ELR (cell line): ENCODE data around the gene PTPRK.
A peak's percentile ranks its signal among the peaks of the same experiment; 100 is the strongest.
"Not testable (repeated sequence)": the region's sequence is repeated elsewhere in the genome, so short reads cannot be mapped to it uniquely, and the experiment has no call there.

ENCODE experiments used
- DNase-seq: peaks from one replicate; pipeline ENCODE4 v3.0.0-alpha.2; 2015; ENCODE audit warnings: low read depth

The PTPRK gene

DNA sequence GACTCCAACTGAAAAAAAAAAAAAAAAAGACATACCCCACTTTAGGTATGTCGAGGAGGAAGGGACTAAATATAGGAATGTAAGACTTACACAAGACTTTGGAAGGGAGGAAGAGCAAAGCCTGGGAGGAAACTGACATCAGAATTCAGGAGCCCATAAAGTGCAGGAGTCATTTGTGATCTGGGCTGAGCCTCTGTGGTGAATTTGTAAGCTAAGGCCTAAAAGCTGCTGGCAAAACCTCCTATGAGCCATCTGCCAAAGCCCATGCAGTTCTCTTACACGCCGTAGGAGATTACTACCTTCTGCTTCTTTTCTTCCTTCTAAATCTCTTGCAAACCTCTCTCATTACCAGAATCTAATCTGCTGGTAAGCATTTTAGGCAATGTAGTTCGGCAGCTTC lies 567.6 kb downstream of the PTPRK start:
- no peak for DNase-seq

DNA sequence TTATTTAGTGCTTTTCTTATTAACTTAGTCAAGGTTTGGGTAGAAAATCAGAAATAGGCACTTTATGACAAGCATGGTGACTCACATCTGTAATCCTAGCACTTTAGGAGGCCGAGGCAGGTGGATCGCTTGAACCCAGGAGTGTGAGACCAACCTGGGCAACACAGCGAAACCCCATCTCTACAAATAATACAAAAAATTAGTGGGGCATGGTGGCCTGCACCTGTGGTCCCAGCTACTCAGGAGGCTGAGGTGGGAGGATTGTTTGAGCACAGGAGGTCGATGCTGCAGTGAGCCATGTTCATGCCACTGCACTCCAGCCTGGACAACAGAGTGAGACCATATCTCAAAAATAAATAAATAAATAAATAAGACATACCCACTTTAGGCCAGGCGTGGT lies 568.2 kb downstream of the PTPRK start:
- DNase-seq, result no peak

DNA sequence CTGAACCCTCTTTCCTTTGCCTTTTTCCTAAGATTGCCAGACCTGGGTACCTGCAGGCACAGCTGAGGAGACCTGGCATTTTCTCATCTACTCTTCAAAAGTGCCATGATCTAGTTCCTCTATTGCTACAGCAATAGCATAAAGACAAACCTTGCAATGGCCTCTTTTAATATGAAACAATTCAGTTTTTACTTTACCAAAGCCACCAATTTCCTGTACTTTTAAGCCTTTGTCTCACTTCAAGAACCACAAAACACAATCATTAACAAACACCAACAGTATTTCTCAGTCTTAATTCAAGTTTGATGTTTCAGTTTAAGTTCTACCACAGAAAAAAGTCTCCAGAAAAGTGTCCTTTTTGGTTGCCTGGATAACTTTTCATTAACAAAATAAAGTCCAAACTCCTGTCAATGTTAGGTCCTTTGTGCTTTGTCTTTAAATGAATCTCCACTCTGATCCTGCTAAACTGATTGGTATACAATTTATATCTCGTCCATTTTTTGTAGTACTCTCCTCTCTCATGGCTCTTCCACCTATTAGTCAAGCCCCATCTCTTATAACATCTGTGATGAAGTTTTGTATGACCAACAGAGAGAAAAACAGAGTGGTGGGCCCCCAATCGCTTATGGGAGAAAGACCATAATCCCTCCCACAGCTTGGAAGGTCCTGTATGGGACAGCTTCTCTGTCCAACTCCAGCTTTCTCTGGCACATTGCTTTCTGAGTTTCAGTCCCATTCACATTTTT lies 569.1 kb downstream of the PTPRK start:
- no peak for DNase-seq

DNA sequence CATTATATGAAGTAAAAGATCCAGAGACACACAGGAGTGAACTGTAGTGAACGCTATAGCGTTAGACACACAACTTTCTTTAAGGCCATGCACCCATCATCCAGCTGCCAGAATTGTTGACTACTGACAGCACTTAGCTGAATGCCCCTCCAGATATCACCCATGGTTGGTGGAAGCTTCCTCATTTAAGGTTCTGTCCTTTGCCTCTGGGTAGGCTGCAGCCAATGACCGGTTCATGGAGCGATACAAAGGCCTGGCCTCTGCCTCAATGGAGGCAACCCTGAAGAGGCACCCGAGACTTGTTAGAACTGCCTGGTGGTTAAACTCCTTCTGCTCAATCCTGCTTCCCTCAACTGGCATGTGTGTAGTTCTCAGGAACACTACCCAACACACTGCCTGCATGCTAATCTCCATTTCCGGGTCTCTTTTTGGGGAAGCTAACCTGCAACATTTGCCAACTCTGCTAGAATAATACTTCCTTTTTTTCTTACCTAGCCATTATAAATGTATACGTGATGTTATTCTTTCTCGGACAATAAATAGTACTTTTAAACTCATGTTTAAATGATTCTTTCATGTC lies 569.7 kb downstream of the PTPRK start:
- DNase-seq, result no peak

DNA sequence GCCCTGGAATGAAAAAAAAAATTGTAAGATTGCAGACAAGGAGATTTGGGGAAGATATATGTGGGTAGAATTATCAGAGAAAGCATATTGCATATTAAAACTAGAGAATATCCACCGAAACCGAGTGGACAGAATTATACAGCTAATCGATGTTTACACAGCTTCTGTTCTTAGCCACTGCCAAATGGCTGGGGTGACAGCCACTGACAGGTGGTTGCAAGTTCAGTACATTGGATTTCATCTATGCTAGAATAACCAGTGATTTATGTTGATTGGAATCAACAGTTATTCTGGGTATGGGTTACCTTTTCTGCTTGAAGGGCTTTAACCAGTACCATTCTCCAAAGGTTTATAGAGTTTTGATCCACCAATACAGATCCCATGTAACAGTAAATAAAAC lies 571.1 kb downstream of the PTPRK start:
- no peak for DNase-seq

DNA sequence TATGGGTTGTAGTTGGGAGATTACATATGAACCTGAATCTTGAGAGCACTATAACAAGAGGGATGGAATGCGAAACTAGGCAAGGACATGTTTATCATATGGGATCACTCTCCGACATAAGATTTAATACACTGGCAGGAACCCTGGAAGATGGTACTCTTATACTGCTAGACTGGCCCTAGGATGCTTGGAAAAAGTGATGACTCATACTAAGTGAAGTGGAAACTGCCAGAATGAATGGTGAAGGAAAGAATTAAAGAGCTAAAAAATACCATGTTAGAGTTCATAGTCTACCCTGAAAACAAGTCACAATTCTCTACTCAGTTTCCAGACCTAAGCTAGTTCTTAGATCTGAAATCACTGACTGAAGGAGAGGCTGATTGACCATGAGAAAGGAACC lies 574.0 kb downstream of the PTPRK start:
- no peak for DNase-seq

DNA sequence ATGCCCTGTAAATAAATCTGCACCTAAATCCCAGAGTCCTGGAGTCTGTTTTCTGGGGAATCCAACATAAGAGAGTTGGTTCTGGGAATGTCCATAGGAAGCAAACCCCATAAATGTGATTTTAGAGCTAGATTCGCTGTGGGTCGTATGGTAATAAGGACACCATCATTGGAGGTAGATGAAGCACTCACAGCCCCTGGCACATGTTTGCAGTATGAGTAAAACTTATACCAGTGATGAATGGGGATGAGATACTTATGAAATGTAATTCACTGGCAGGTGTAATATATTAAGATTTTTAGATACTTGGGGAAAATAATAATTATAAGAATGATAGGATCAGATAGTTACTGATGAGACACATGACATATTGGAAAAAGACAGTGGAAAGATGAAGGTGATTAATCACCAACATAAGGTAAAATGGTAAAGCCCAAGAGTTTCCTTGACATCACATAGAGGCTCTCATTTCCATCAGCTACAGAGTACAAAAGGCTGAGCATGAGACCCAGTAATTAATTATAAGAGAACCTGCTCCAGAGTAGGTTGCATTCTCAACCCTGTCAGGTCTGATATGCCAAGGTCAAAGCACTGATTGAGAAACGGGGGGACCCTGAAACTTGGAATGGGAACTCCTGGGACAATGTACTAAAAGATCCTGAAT lies 574.8 kb downstream of the PTPRK start:
- DNase-seq, result no peak

DNA sequence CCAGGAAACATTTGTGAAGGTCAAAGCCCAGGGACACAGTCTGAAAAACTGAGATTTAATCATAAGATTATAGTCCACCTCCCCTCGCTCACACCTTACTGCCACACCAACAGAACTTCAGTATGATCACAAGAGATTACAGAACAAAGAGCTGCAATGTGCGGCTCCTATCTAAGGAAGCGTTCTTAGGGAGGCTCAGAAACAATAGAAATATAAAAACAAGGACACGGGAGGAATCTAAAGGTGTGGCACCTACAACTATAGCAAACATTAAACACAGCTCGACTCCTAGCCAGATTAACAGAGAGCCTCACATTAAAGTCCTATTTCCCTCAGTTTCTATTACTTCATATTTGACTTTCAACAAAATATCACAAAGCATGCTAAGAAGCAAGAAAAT lies 579.2 kb downstream of the PTPRK start:
- no peak for DNase-seq

DNA sequence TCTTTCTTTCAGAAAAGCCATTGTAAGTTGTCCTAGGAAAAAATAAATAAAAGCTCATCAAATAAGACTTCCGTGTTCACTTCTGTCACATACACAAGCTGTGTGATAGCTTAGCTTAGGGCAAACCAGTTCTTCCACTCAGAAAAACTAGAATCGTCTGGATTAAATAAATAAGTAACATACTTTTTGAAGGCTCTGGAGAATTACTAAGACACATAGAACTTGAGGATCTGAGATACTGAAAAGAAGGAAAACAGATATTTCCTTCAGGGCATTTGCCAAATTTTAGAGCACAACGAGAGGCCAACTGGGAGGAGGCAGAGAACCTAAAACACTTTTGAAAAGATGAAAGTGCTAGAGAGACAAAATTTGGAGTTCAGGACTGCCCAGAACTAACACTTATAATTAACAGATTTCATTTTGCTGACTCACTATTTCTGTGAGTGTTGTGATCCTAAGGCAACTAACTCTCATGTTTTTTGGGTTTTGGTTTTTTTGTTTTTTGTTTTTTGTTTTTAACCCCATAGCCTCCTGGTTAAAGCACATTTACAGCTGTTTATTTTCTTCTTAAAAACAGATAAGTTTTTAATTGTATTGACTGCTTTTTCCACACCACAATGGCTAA lies 580.8 kb downstream of the PTPRK start:
- DNase-seq, result peak; percentile 7

DNA sequence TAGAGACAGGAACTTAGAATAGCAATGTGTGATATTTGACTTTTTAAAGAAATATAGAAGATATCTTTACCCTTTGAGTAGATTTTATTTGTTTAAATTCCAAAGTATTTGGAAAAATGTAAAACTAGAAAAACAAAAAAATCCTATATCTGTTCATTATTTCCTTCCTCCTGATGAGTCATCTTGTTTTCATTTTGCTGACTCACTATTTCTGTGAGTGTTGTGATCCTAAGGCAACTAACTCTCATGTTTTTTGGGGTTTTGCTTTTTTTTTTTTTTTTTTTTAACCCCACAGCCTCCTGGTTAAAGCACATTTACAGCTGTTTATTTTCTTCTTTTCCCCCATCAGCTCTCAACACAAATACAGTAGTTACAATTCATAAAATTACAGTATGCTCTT lies 581.7 kb downstream of the PTPRK start:
- DNase-seq, result peak; percentile 79

DNA sequence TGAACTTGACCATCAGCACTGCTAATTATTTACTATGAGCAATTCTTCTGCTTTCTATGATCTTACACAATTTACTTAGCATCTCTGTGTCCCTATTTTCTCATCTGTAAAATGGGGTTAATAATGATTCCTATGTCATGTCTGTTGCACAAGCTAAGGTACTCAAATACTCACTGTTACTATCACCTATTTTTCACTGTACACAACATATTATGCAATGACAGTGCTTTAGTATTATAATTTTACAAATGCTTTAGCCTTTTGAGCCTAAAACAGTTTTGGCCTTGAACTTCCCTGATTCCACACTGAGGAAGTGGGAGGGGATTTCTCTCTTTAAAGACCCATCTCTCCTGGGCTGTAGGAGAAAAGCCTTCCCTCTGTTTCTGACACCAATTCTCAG lies 582.7 kb downstream of the PTPRK start:
- DNase-seq, result no peak

DNA sequence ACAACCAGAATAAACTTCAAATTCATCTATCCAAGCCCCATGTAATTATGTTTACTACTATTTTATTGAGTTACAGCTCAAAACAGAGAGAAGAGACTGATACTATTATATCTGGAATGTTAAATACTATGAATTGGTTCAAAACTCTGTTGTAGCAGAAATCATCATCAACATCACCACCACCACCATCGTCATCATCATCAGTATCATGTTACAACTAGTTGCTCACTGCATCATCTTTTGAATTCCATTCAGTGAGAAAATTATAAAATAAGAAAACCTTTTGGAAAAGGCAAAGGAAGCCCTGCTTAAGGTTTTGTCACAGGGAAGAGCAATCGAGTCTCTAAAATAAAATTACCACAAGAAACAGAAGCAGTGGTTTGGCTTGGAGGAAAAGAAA lies 583.3 kb downstream of the PTPRK start:
- no peak for DNase-seq

DNA sequence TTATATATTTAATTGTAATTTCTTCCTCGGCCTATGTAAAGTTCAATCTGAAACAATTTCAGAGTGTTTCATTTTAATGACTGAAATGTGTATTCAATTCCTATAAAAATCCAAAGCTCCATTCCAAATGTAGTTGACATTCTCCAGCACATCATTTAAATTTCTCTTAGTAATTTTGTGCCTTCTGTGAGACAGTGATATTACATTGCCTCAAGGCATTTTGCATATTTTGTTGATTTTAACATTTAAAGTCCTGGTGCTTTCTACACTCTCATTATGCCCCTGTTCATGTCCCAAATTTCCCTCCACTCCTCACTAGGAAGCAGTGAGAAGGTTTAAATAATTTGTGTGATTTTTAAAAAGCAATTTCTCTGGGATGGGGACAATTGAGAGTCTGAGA lies 585.4 kb downstream of the PTPRK start:
- DNase-seq, result no peak

DNA sequence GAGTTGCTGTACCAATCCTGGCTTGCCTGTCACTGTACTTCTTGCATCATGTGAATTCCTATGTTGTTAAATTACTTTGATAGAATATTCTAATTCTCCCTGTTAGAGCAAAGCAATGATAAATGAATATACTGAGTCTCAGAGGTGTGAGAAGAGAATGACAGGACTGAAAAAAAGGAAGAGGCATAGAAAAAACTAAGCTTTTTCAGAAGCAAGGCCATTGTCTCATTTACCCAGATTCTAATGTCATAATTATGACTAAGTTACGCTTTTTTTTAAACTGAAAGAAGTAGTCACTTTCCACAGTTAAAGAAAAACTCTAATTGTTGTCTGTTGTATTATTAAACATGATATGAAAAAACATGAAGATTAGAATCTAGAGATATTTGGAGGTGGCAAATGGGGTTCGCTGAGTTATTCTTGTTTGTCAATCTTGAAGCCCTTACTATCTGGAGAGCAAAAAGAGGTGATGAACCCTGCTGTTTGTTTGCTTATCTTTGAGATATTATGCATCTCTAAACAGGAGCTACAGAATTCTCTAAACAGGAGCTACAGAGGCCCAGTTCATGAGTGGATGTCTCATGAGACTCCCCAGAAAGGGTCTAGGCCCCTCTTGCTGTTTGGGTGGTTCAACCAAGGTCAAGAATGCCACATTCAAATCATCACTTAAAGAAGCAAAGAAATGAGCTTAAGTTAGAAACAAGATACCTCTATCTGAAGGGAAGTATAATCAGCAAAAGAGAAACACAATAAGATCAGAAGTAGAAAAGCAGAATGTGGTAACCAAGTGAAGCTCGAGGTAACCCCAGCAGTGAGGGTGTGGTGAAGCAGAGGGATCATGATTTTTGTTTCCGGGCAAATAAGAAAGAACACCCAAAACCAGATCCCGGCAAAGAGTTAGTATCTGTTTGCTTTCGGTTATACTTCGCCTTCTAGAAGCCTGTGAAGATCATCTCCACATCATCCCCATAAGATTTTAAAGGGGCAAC lies 586.3 kb downstream of the PTPRK start:
- DNase-seq, result no peak

DNA sequence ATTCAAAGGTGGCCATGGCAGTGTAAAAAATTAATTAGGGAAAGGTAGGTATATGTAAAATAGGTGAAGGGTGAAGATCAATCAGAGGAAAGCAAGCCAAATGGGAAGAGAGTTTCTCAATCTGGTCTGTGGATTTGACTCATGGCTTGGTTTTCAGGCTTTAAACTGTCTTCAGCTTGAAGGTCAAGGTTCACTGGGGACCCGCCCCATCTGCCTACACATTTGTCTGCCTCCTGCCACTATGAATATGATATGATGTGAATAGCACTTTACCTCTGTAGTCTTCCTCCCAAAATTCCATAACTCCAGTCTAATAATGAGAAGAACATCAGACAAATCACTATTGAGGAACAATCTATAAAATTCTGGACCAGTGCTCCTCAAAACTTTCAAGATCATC lies 587.3 kb downstream of the PTPRK start:
- DNase-seq, result no peak

DNA sequence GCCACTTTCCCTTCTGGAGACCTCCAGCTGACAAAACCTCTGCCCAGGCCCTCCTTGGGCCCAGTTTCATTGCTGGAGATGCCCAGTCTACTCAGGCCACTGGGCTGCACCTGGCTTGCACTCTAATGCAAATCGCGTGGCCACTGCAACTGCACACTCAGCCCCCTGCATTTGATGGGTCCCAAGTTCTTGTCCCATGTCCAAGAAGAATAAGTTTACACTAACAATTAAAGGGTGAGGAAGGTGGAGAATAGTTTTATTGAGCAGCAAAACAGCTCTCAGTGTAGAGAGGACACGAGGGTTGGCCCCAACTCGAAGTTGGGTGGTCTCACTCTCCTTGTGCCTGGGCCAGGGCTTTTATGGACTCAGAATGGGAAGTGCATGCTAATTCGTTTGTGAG lies 587.7 kb downstream of the PTPRK start:
- DNase-seq, result no peak

DNA sequence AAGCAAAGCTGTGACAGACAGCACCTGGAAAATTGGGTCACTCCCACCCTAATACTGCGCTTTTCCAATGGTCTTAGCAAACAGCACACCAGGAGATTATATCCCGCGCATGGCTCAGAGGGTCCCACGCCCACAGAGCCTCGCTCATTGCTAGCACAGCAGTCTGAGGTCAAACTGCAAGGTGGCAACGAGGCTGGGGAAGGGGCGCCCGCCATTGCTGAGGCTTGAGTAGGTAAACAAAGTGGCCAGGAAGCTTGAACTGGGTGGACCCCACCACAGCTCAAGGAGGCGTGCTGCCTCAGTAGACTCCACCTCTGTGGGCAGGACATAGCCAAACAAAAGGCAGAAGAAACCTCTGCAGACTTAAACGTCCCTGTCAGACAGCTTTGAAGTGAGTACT lies 594.0 kb downstream of the PTPRK start:
- not testable (repeated sequence) for DNase-seq

DNA sequence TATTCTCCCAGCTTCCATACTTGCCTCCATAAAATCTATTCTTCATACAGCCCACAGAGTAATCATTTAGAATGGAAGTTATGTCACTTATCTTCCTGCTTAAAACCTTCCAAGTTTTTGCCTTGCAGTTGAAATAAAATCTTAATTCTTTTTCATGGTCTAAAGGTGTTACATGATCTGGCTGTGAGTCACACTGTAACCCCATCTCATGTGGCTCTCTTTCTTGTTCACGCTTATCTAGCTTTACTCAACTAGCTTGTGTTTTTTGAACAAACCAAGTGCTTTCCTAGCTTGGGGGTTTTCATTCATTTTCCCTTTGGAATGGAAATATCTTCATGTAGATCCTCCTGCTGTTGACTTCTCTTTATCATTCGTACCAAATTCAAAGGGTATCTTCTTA lies 596.0 kb downstream of the PTPRK start:
- DNase-seq, result peak; percentile 9

DNA sequence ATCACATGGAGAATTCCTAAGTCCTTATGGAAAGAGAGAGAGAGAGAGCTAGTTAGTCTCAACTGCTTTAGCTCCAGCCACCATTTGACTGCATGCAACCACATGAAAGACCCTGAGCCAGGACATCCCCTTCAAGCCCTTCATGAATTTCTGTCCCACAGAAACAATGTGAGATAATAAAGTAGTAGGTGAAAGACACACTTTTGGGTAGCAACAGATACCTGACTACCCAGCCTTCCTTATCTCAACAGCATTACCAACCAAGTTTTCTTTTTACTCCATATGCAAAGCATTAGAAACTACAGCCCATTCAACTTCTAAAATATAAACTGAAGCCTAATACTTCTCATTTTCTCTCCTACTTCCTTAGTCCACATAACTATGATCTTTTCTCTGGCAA lies 596.4 kb downstream of the PTPRK start:
- DNase-seq, result no peak

DNA sequence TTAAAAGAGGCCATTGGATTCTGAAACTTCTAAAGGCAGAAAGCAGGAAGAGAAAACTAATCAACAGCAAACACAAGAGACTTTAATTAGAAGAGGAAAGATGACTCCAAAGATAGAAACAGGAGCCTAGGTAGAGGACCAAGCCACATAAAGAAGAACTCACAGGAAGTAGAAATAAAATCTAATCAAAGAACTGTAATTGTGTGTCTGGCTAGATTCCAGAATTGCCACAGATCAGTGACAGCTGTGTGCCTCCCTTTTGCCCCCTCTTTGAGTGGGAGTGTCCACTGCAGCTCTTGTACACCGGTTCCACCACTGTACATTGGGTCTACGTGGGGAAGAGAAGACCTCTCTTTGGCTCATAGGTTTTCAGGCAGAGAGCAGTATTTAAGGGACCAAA lies 597.3 kb downstream of the PTPRK start:
- no peak for DNase-seq

DNA sequence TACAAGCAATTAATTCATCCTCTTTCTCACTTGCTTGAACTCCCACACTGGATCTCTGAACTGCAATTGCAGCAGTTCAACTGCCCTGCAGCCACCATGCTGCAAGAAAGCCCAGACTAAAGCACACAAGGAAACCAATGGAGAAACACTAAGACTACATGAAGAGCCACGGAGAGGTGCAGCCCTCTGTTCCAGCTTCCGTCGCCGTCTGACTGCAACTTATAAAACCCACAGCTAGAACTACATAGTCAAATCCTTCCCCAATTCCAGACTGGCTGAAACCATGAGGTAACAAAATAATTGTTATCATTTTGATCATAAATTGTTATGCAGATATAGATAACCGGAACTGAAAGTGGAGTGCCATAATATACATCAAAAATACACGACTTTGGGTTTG lies 598.4 kb downstream of the PTPRK start:
- no peak for DNase-seq

DNA sequence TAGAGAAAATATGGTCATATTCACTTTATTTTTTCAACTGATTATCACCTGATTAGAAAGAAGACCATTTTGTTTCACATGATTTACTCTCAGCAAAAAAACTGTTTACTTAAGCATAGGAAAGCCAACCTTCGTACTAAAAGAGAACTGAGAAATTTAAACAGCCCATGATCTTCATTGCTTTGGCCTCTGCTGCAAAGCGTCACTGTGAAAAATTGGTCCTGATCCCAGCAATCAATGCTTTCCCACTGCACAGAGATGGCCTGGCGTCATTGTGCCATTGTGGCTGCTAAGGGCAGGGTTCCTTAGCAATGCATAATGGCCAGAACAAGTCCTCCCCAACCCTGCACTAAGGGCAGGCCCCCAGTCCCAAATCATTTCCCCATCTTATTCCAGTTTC lies 599.6 kb downstream of the PTPRK start:
- no peak for DNase-seq
